HG03196 (cell line): ENCODE data around the gene RBM14.
"Not testable (repeated sequence)": the region's sequence is repeated elsewhere in the genome, so short reads cannot be mapped to it uniquely, and the experiment has no call there.

Experiments used
- ATAC-seq: cut with Tn5 transposase; IDR thresholded peaks from one replicate; pipeline ENCODE4 v1.9.1; 2021; ENCODE audit not compliant: unreplicated experiment

Gene RBM14, protein sequence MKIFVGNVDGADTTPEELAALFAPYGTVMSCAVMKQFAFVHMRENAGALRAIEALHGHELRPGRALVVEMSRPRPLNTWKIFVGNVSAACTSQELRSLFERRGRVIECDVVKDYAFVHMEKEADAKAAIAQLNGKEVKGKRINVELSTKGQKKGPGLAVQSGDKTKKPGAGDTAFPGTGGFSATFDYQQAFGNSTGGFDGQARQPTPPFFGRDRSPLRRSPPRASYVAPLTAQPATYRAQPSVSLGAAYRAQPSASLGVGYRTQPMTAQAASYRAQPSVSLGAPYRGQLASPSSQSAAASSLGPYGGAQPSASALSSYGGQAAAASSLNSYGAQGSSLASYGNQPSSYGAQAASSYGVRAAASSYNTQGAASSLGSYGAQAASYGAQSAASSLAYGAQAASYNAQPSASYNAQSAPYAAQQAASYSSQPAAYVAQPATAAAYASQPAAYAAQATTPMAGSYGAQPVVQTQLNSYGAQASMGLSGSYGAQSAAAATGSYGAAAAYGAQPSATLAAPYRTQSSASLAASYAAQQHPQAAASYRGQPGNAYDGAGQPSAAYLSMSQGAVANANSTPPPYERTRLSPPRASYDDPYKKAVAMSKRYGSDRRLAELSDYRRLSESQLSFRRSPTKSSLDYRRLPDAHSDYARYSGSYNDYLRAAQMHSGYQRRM

DNA sequence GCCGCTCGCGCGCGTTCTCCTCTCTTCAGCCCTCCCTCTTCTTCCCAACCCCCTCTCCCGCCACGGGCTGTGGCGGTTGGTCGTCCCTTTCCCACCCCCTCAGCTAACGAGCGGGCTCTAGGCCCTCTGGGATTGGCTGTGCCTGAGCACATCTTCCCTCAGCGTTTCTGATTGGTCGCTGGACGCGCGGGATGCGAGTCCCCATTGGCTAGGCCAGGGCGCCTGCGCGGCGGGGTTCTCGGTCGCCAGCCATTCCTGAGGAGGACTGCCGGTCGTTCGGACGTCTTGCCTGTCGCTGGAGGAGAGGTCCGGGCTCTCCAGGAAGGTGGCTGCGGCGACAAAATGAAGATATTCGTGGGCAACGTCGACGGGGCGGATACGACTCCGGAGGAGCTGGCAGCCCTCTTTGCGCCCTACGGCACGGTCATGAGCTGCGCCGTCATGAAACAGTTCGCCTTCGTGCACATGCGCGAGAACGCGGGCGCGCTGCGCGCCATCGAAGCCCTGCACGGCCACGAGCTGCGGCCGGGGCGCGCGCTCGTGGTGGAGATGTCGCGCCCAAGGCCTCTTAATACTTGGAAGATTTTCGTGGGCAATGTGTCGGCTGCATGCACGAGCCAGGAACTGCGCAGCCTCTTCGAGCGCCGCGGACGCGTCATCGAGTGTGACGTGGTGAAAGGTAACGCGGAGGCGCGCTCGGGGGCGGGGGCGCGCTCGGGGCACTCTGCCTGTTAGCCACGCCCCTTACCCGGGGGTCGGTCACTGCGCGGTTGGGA is at the start of gene RBM14:
Gene RBM14, plus strand, starts transcription at position 252 of the 776 bp plus-strand sequence. Its CDS starts 91 bp downstream, at position 343.
- peak; percentile 79 for ATAC-seq

DNA sequence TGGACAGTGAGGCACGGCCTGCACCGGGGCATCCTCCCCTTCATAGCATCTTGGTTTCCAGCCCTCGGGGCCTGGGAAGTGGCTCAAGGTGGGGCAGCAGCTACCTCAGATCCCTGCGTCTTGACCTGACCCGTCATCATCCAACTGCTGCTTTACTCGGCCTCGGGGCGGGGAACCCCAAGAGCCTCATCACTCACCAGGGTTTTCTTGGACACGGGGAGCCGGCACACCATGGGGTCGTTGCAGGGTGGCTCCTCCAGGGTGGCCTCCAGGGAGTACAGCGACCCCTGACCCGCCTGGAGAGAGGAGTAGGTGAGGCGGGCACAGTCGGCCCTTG is 48.7 kb upstream of the RBM14 start:
- ATAC-seq = no peak

DNA sequence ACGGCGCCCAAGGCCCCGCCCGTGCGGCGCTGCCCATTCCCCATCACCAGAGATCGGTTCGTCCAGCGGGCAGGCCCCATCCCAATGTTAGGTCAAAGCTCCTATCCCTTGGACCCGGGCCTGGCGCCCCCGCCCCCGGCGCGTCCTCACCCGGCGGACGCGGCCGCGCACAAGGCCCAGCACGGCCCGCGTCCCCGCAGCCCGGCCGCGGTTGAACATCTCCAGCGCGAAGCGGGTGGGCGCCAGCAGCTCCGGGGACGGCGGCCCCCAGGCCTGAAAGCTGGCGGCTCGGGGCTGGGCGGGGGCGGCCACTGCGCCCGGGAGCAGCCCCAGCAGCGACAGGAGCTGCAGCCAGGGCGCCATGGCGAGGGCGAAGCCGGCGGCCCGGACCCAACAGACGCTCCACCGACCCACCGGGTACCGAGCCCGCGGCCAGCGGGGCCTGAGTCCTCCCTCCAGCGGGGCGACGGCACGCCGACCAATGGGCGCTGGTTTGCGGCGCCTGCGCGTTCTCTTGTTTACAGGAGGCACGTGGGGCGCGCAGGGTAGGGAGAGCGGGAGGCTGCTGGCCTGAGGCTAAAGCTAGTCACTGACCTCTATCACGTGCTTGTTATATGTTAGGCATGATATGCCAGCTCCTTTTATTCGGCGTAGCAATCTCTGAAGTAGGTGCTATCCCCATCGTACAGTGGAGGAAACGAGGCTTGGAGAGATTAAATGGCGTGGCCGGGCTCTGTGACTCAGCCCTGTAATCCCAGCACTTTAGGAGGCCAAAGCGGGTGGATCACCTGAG is 48.1 kb upstream of the RBM14 start, which contains the start of gene CTSF:
Gene CTSF, minus strand, starts transcription at position 483 of the 793 bp plus-strand sequence. Its CDS starts 120 bp downstream, at position 363.
- no peak for ATAC-seq

DNA sequence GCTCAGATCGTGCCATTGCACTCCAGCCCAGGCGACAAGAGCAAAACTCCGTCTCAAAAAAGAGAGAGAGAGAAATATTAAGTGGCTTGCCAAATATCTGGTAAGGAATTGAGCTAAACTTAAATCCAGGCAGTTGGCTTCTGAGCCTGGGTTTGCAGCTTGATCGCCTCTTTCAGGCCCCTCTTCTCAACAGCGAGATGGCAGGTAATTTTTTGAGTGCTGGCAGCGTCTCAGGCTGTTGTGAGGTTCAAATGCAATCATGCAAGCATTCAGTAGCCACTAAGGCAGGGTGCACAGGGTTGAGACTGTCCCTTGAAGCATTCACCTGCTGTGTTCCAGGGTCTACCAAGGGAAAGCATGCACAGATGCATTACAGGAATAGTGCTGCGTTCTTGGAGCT is 47.4 kb upstream of the RBM14 start:
- ATAC-seq = no peak

DNA sequence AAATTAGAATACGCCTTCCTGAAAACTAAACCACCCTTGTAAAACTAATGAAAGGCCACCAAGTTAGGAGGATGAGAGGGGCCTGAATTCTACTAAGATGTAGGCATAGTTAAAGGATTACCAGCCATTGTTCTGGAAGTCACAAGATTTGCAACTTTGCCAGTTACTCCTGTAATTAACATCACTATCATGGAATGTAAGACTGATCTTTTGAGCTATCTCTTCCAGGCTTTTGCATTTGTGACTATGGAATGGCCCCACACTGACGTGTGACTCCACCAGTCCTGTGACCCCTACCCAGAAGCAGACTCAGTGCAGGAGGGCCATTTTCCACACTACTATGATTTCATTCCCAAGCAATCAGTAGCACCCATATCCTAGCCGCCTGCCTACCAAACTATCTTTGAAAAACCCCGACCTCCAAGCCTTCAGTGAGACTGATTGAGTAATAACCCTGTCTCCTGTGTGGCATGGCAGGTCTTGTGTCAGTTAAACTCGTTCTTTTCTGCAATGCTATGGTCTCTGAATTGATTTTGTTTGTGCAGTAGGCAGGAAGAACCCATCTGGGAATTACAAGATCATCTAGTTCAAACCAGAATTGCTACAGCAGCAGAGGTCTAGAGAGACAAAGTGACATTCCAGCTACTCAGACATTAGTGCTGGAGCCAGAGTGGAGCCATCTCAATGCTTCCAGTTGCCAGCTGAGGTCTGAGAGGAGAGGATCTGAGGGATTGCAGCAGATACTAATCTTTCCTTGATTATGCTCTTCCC is 46.2 kb upstream of the RBM14 start:
- no peak for ATAC-seq

DNA sequence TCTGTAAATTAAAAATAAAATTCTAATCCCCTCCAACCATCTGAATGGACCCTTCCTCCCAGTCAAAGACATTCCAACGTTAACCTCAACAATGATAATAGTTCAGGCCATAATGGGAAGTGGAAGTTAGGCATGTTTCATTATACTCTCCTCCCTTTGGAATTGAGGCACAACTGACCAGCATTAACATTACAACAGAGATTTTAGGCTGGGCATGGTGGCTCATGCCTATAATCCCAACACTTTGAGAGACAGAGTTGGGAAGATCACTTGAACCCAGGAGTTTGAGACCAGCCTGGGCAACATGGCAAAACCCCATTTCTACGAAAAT is 45.6 kb upstream of the RBM14 start:
- no peak for ATAC-seq

DNA sequence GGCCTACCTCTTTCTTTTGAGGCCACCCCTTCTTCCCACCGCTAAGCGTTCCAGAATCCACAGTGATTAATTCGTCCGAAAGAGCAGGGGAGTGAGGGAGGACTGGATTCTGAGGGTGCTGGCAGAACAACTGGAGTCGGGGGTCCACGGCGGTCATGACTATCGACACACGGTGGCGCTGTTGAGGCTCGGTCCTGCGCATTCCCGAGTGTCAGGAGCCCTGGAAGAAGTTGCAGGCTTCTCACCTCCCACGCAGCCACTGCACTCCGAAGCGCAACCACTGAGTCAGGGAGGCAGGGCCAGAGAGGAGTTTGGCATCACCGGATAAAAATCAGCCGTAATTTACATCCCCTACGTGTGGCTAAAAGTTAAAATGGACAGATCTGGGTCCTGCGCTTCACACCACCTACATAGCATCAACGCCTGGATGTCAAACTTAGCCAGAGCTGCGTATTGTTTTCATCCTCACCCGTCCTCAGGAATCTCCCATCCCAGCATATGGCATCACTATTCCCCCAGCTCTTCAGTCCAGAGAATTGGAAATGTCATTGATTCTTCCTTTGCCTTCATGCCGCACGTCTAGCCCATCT is 37.3 kb upstream of the RBM14 start:
- no peak for ATAC-seq

DNA sequence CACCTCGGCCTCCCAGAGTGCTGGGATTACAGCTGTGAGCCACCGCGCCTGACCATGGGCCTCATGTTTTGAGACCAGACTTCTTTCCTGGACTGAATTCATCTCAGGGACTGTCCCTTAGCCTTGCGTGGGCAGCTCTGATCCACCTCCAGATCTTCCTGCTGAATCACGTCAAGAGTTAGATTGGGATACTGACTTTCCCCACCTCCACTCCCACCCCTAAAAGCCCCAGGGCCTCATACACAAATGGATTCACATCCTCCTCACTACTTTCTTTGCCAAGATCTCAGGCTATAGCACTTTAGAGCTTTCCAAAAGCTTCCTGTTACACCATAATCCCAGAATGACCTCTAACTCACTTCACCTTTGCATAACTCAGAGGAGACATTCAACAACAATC is 35.6 kb upstream of the RBM14 start:
- ATAC-seq = no peak

DNA sequence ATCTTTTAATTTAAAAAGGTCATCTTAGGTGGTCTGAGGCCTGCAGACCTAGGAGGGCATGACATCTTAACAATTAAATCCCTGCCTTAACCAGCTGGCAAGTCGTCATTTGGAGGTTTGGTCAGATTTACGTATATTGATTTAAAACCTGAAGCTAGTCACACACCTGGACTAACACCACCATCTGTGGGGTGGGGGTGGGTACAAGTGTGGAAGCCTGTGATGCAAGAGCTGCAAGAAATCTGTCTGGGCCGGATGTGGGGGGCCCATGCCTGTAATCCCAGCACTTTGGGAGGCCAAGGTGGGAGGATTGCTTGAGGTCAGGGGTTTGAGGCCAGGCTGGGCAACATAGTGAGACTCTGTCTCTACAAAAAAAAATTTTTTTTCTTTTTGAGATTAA is 35.2 kb upstream of the RBM14 start:
- no peak for ATAC-seq

DNA sequence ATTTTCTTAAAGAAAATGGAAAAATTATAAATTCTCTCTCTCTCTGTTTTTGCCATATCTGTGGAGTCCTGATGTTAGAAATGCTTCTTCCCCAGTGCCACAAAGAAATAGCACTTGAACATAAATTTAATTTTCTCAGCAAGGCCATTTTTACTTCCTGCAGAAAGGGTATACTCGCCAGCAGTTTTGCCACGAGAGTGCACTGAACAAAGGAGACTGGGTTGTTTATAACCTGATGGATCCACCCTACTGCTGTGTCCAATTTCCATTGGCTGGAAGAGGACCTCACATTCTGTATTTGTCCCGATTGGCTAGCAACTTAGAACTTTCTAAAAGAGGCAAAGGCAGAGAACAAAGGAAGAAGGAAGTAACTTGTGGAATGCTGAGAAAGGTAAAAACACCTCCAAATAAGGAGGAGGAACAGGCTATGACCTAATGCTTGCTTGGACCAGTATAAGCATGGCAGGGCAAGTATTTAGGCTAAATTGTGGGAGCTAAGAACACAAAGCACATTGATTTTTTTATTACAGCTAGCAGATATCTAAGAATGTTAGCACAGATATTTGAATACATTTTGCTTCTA is 33.8 kb upstream of the RBM14 start:
- ATAC-seq = not testable (repeated sequence)

DNA sequence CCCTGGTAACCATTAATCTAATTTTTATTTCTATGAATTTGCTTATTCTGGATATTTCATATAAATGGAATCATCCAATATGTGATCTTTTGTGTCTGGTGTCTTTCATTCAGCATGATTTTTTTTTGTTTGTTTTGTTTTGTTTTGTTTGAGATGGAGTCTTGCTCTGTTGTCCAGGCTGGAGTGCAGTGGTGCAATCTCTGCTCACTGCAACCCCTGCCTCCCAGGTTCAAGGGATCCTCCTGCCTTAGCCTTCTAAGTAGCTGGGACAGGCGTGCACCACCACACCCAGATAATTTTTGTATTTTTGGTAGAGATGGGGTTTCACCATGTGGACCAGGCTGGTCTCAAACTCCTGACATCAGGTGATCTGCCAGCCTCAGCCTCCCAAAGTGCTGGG is 31.0 kb upstream of the RBM14 start:
- ATAC-seq = not testable (repeated sequence)

DNA sequence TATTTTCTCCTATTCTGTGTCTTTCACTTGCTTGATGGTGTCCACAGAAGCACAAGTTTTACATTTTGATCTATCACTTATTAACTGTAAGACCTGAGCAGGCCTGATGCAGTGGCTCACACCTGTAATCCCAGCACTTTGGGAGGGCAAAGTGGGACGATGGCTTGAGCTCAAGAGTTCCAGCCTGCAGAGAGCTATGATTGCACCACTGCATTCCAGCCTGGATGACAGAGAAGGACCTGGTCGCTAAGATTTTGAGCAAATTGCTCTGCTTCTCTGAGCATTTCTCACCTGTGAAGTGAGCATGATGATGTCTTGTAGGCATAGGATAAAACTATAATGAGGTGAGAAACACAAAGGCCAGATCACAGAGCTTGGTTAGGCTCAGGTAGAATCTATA is 30.3 kb upstream of the RBM14 start:
- no peak for ATAC-seq

DNA sequence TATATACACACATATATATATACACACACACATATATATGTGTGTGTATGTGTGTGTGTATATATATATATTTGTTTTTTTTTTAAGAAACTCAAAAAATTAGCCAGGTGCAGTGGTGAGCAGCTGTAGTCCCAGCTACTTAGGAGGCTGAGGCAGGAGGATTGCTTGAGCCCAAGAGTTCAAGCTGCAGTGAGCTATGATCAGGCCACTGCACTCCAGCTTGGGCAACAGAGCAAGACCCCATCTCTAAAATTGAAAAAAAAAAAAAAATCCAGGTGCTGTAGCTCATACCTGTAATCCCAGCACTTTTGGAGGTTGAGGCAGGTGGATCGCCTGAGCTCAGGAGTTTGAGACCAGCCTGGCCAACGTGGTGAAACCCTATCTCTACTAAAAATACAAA is 27.1 kb upstream of the RBM14 start:
- not testable (repeated sequence) for ATAC-seq

DNA sequence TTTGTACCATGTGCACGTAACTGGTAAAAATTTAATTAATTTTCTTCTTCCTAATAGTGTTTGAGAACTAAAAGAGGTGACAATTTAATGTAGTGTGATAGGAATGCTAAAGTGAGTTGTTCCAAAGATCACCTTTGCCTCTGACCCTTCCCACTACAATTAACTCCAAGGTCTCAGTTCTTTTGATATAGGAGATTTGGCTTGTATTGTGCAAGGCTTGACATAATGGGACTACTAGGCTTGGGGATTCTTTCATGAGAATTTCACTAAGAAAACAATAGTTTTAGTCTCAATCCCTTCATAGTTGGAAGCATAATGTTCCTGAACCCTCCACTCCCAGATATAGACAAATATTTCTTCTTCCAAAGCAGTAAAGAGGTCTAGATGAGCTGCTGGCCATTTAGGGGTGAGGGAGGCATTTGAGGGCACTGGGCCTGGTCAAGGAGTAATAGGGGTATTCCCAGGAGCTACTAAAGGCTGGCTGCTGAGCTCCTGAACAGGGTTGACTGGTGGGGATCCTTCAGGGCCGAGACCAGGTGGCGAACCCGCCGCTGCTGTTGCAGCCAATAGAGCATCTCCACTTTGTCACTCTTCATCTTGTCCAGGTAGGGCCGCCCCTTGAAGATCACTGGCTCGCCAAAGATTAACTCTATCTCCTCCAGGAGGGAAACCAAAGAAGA is 26.3 kb upstream of the RBM14 start:
- no peak for ATAC-seq

DNA sequence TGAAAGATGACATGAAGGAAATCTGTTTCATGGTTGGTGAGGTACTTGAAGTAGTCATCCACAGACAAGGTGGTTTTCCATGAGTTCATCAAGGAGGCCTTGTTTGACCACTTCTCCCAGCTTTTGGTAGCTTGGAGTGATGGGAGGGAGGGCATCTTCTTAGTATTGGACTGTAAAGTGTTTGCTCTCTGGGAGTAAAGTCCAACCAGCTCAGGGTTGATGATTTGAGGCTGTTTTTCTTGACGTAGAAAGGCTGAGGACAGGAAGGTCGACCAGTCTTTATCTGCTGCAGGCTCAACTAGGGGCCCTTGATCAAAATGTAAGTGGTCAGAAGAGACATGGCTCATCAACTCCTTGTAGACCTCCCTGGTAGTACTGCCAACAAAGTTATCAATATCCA is 25.3 kb upstream of the RBM14 start:
- no peak for ATAC-seq

DNA sequence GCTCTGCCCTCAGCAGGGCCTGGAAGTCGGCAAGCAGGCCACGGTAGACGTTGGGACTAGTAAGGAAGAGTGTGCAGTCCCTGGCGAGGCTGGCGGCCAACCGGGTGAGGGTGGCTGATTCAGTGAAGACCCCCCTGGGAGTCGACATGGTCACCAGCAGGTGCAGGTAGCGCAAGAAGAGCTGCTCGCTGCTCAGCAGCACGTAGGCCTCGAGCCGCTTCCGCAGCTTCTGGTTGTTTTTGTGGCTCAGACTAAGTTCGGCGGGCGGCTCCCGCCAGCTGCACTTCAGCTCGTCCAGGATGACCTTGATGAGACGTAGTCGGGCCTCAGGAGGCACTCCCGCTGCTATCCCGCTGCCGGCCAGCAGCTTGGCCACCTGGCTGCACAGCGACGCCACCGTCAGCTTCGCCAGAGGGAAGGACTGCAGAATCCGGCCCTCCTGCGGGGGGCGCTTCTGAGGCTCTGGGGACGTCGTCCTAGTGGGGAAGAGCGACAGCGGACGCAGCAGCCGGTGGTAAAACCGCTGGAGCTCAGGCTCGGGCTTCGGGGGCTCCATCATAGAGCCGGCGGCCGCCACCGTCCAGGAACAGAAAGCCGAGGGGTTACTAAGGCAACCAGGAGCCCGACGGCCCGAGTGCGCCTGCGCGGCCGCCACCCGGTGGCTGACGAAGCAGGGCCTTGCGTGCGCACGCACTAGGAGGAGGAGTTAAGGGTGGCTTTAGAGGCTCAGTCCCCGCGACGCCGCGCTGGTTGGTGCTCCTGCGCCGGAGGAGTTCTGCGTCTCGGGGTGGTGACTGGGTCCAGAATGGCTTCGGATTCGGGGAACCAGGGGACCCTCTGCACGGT is 23.8 kb upstream of the RBM14 start, which contains the start of the genes CCDC87 and CCS:
Gene CCDC87, minus strand, starts transcription at position 607 of the 846 bp plus-strand sequence. Its CDS starts 48 bp downstream, at position 559.
Gene CCS, plus strand, starts transcription at position 729 of the 846 bp plus-strand sequence. Its CDS starts 77 bp downstream, at position 806.
- peak; percentile 83 for ATAC-seq

DNA sequence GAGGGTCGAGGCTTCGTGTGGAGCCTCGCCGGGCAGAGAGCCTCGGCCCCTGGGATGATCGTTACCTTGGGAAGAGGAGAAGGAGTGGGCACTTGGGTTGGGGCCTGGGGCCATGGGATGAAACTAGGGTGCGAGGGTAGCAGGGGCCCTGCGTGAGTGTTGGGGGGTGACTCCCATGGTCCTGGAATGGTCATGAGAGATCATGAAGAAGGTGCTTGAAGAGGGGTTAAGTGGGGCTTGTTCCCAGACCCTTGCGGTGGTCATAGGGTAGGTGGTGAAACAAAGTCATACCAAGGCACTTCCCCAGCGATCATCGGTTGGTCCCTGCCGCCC is 23.2 kb upstream of the RBM14 start:
- ATAC-seq = no peak

DNA sequence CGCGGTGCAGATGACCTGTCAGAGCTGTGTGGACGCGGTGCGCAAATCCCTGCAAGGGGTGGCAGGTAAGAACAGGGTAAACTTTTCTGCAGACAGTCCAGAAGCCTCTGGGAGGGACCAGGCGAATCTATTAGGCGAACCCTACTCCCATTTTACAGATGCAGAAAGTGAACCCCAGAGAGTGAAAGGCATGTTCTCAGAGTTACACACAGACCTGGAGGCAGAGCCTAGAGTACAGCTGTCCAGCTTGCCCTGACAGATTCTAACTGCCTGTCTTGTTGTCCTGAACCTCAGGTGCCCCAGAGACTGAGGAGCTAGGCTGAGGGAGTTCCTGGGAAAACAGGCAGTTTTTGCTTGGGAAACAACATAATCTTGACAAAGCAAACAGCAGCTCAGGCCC is 22.8 kb upstream of the RBM14 start:
- ATAC-seq = no peak
